ENCODE measurements around the gene PARD3. TPM values are rescaled to one million over a fixed set of nuclear protein-coding genes. Genes with fewer than 3 reads are reported as not detected.

Gene PARD3
- total and polyA plus RNA-seq, 10 of the 15 experiments (the other 5 are each of a cell fraction or from before 2014, with no cell fraction given) = 2.6 to 43.1 (median 13.9) TPM

- ChIA-PET CTCF (interaction anchor here (0.5 to 4.4 kb wide), 18 partner anchors 9 to 386 kb away, joined by 3 to 24 read pairs (median 3); no protein-coding TSS in a partner anchor), SMC1A (ENCODE audit: uncharacterized antibody, unreplicated experiment) (interaction anchor here (0.6 to 9.1 kb wide), 19 partner anchors 9 to 577 kb away, joined by 3 to 107 read pairs (median 11); no protein-coding TSS in a partner anchor), RAD21 (ENCODE audit: unreplicated experiment) (interaction anchor here (0.7 to 12.7 kb wide), 20 partner anchors 10 to 149 kb away, joined by 3 to 142 read pairs (median 4); no protein-coding TSS in a partner anchor), POLR2A (interaction anchor here (0.5 to 4.6 kb wide), 12 partner anchors 8 to 614 kb away, joined by 3 to 33 read pairs (median 4); no protein-coding TSS in a partner anchor)
- TF ChIP-seq SRF (IDR thresholded peaks at IDR 0.05; ENCODE audit: low read depth in 2 of 2, low read length in 2 of 2) (no peak), PAX5 (IDR thresholded peaks at IDR 0.05; ENCODE audit: borderline replicate concordance, low read depth, low read length) (no peak), POLR2AphosphoS5 (IDR thresholded peaks at IDR 0.05; ENCODE audit: low read length) (no peak), ZBED1 (IDR thresholded peaks at IDR 0.05; ENCODE audit: borderline replicate concordance) (no peak), ZBTB40 (IDR thresholded peaks at IDR 0.05; ENCODE audit: borderline replicate concordance) (no peak)
- FAIRE-seq = no peak
- no peak overlapping the region for H3K4me2 ChIP-seq (ENCODE audit: control insufficient read depth, insufficient read depth)
- WGBS (ENCODE audit: insufficient coverage, insufficient replicate concordance, low lambda C conversion rate, missing lambda C conversion rate) = 1% methylated on average over 3 of the region's 3 CpGs
- DNase-seq (ENCODE audit: low read depth, low spot score) = no peak
- no peak overlapping the region for H3K4me3 ChIP-seq
- H3K79me2 ChIP-seq (ENCODE audit: control insufficient read depth, insufficient read depth, low read length) = no peaks in the 10 kb centered on the region
- peak; percentile 6 for ATAC-seq
- no peaks in the 10 kb centered on the region for H4K20me1 ChIP-seq (ENCODE audit: control insufficient read depth, insufficient read depth)
- no peaks in the 10 kb centered on the region for H3K9me3 ChIP-seq (replicated peaks; ENCODE audit: control insufficient read depth, insufficient read depth, low read length)
- H2AFZ ChIP-seq (ENCODE audit: control insufficient read depth, low read depth, low read length) = no peak overlapping the region
- no peaks in the 10 kb centered on the region for H3K4me1 ChIP-seq (ENCODE audit: control insufficient read depth, insufficient read depth, low read length)
- H3K27me3 ChIP-seq (replicated peaks in 1 of 2; ENCODE audit: control insufficient read depth in 2 of 2, insufficient read depth in 2 of 2, low read length in 1 of 2) = peaks cover 0 to 10% of the 10 kb centered on the region in 2 experiments; a peak in 3 of 4 replicates
- no peak overlapping the region for H3K27ac ChIP-seq (ENCODE audit: control insufficient read depth, insufficient read depth)
- H3K36me3 ChIP-seq (ENCODE audit: control insufficient read depth in 2 of 2, insufficient read depth in 2 of 2, low read length in 1 of 2) = no peaks in the 10 kb centered on the region
- in situ Hi-C loops (cut with MboI) (no loop called here), intact Hi-C loops (cut with micrococcal nuclease; ENCODE audit: unreplicated experiment) (loop anchor here (5.0 to 10.0 kb wide), 2 partner anchors 87 to 145 kb away; no protein-coding TSS in a partner anchor)
- no peak overlapping the region for H3K9ac ChIP-seq (ENCODE audit: control insufficient read depth, insufficient read depth, low read length)
- no TSS peak for BruUV-seq (replicated peaks)
Measured at GRCh38 chr10:34809796-34810195, 5.3 kb downstream of the PARD3 start.

All from GM12878 (cell line).